H1 (cell line): Measurements from ENCODE around the gene SLX4IP. TPM values are rescaled to one million over a fixed set of nuclear protein-coding genes. Genes with fewer than 3 reads are reported as not detected.

Source experiments
- CTCF ChIA-PET: fragments of 300-600 bp; sonication (Branson Sonifier 250); formaldehyde crosslinking; loops from one replicate; lab custom pipeline; 2021; ENCODE audit not compliant: partially characterized antibody; lab: Charles Lee
- POLR2A ChIA-PET: fragments of 300-600 bp; sonication (Branson Sonifier 250); formaldehyde crosslinking; loops from one replicate; lab custom pipeline; 2021; ENCODE audit warnings: inconsistent platforms; ENCODE audit not compliant: partially characterized antibody; lab: Charles Lee
- DNase-seq, 2 experiments: peaks; one replicate each; pipeline versions ENCODE4 v3.0.0 to v3.0.0-alpha.2; 2010 to 2022; ENCODE audit warnings: low spot score in 2 of 2, low read depth in 1 of 2, mixed read lengths in 1 of 2
- FAIRE-seq: peaks from 2 replicates; lab custom pipeline; 2011; peaks lifted over from hg19 to GRCh38; lab: Jason Lieb, UNC
- H2AFZ ChIP-seq: 2 replicates; pipeline ENCODE4 v1.8.1; 2012; ENCODE audit warnings: low read length, inconsistent platforms
- H2AK5ac ChIP-seq: 2 replicates; pipeline ENCODE4 v1.6.1; 2013; ENCODE audit warnings: low read depth, low read length
- H2BK120ac ChIP-seq: replicated peaks from 2 replicates; pipeline ENCODE3; 2013; ENCODE audit warnings: low read depth, low read length, inconsistent platforms
- H2BK12ac ChIP-seq: 2 replicates; pipeline ENCODE4 v1.6.1; 2013; ENCODE audit warnings: low read depth, low read length
- H2BK15ac ChIP-seq: 2 replicates; pipeline ENCODE4 v1.6.1; 2013; ENCODE audit warnings: low read length
- H2BK20ac ChIP-seq: 2 replicates; pipeline ENCODE4 v1.6.1; 2013; ENCODE audit warnings: low read length
- H2BK5ac ChIP-seq: 2 replicates; pipeline ENCODE4 v1.6.1; 2013; ENCODE audit warnings: low read depth, low read length
- H3K14ac ChIP-seq: 2 replicates; pipeline ENCODE4 v1.6.1; 2013; ENCODE audit warnings: inconsistent platforms; ENCODE audit not compliant: insufficient read length
- H3K18ac ChIP-seq: 2 replicates; pipeline ENCODE4 v1.6.1; 2013; ENCODE audit warnings: low read length; ENCODE audit errors: extremely low read depth
- H3K23ac ChIP-seq: 2 replicates; pipeline ENCODE4 v1.6.1; 2013; ENCODE audit warnings: inconsistent platforms; ENCODE audit not compliant: insufficient read length
- H3K23me2 ChIP-seq: 2 replicates; pipeline ENCODE4 v1.6.1; 2013; ENCODE audit warnings: low read depth, low read length
- H3K27ac ChIP-seq: 2 replicates; pipeline ENCODE4 v1.6.1; 2011; ENCODE audit warnings: low read depth, low read length, inconsistent platforms
- H3K27me3 ChIP-seq, 4 experiments: replicated peaks in 1 of 4; 1 replicate in 1 of 4; 2 replicates in 3 of 4; pipeline versions ENCODE4 v1.6.1 to v1.8.1; 2011 to 2013; ENCODE audit warnings: low read length in 3 of 4, mild to moderate bottlenecking in 3 of 4, inconsistent platforms in 2 of 4, mixed read lengths in 2 of 4, moderate library complexity in 1 of 4; ENCODE audit not compliant: control insufficient read depth in 3 of 4, insufficient read depth in 3 of 4; ENCODE audit errors: extremely low read depth in 1 of 4
- H3K36me3 ChIP-seq, 4 experiments: 2 replicates each; pipeline versions ENCODE4 v1.6.1 to v1.8.1; 2011 to 2013; ENCODE audit warnings: mild to moderate bottlenecking in 4 of 4, low read length in 3 of 4, moderate library complexity in 2 of 4, control low read depth in 1 of 4, inconsistent platforms in 1 of 4; ENCODE audit not compliant: insufficient read depth in 4 of 4, control insufficient read depth in 2 of 4
- H3K4ac ChIP-seq: replicated peaks from 2 replicates; pipeline ENCODE3; 2013; ENCODE audit warnings: low read length, low read depth, mixed read lengths, inconsistent platforms; ENCODE audit not compliant: insufficient read length
- H3K4me1 ChIP-seq, 4 experiments: replicated peaks in 1 of 4; 1 replicate in 1 of 4; 2 replicates in 3 of 4; pipeline versions ENCODE4 v1.6.1 to v1.8.1; 2011 to 2013; ENCODE audit warnings: low read length in 3 of 4, inconsistent platforms in 2 of 4, mixed read lengths in 1 of 4; ENCODE audit not compliant: insufficient read depth in 4 of 4, control insufficient read depth in 3 of 4
- H3K4me2 ChIP-seq, 2 experiments: 2 replicates each; pipeline versions ENCODE4 v1.6.1 to v1.8.1; 2011 to 2013; ENCODE audit warnings: low read depth in 2 of 2, low read length in 2 of 2, control low read depth in 1 of 2, inconsistent platforms in 1 of 2, mild to moderate bottlenecking in 1 of 2; ENCODE audit not compliant: insufficient read depth in 1 of 2
- H3K4me3 ChIP-seq, 4 experiments: fragments of 200-600, 300-600 bp in 1 of 4; sonication (generic), shearing (Covaris generic), sonication (Bioruptor Twin) in 1 of 4; 2 replicates each; pipeline versions ENCODE4 v1.5.1 to v1.8.1; 2011 to 2016; ENCODE audit warnings: low read length in 4 of 4, low read depth in 3 of 4, control low read depth in 2 of 4, inconsistent platforms in 2 of 4, mild to moderate bottlenecking in 2 of 4, mixed read lengths in 1 of 4, moderate library complexity in 1 of 4; ENCODE audit not compliant: insufficient read depth in 2 of 4; ENCODE audit errors: extremely low read depth in 1 of 4
- H3K56ac ChIP-seq: replicated peaks from 2 replicates; pipeline ENCODE3; 2013; ENCODE audit warnings: low read depth, mild to moderate bottlenecking, mixed read lengths, low read length, inconsistent platforms; ENCODE audit not compliant: insufficient read length
- H3K79me1 ChIP-seq: 2 replicates; pipeline ENCODE4 v1.6.1; 2013; ENCODE audit warnings: low read depth, low read length, control low read depth
- H3K79me2 ChIP-seq, 2 experiments: 2 replicates each; pipeline versions ENCODE4 v1.6.1 to v1.8.1; 2012 to 2013; ENCODE audit warnings: low read length in 2 of 2, mild to moderate bottlenecking in 2 of 2, inconsistent platforms in 1 of 2; ENCODE audit not compliant: insufficient read depth in 2 of 2, control insufficient read depth in 1 of 2
- H3K9ac ChIP-seq, 4 experiments: replicated peaks in 1 of 4; 1 replicate in 1 of 4; 2 replicates in 3 of 4; pipeline versions ENCODE4 v1.6.1 to v1.8.1; 2011 to 2013; ENCODE audit warnings: low read depth in 3 of 4, low read length in 3 of 4, control low read depth in 2 of 4, mild to moderate bottlenecking in 2 of 4, moderate library complexity in 2 of 4, inconsistent platforms in 1 of 4; ENCODE audit errors: extremely low read depth in 1 of 4
- H3K9me3 ChIP-seq, 2 experiments: 2 replicates each; pipeline versions ENCODE4 v1.6.1 to v1.8.1; 2012 to 2013; ENCODE audit warnings: mild to moderate bottlenecking in 2 of 2, moderate library complexity in 2 of 2, control low read depth in 1 of 2, inconsistent platforms in 1 of 2, low read depth in 1 of 2, low read length in 1 of 2, mixed read lengths in 1 of 2; ENCODE audit not compliant: insufficient read depth in 2 of 2
- H4K20me1 ChIP-seq, 2 experiments: replicated peaks in 1 of 2; 2 replicates each; pipeline versions ENCODE3 to v1.8.1; 2011 to 2013; ENCODE audit warnings: inconsistent platforms in 2 of 2, low read length in 2 of 2, mild to moderate bottlenecking in 1 of 2; ENCODE audit not compliant: insufficient read depth in 2 of 2, control insufficient read depth in 1 of 2
- H4K5ac ChIP-seq: 2 replicates; pipeline ENCODE4 v1.6.1; 2013; ENCODE audit warnings: low read length, low read depth, mixed read lengths, inconsistent platforms; ENCODE audit not compliant: insufficient read length
- H4K8ac ChIP-seq: 2 replicates; pipeline ENCODE4 v1.8.0; 2013; ENCODE audit warnings: mild to moderate bottlenecking, moderate library complexity, low read length, inconsistent platforms; ENCODE audit not compliant: insufficient read depth; ENCODE audit errors: extremely low read depth
- H4K91ac ChIP-seq: replicated peaks from 2 replicates; pipeline ENCODE3; 2013; ENCODE audit warnings: low read length, mixed read lengths, inconsistent platforms; ENCODE audit not compliant: insufficient read length
- CBX5 ChIP-seq: fragments of 300-800, 300-1000 bp; sonication (generic); IDR thresholded peaks from 2 replicates; pipeline ENCODE4 v1.7.1; 2016; ENCODE audit warnings: antibody characterized with exemption, low read length, low read depth
- E2F6 ChIP-seq: IDR thresholded peaks from 2 replicates; pipeline ENCODE4 v1.6.1; 2012; ENCODE audit warnings: inconsistent platforms
- KDM4A ChIP-seq: IDR thresholded peaks from one replicate; pipeline ENCODE4 v1.7.1; 2012; ENCODE audit warnings: low read depth, mild to moderate bottlenecking, moderate library complexity, low read length, inconsistent platforms; ENCODE audit not compliant: severe bottlenecking
- MAFK ChIP-seq: IDR thresholded peaks from 2 replicates; pipeline ENCODE4 v1.6.1; 2012; ENCODE audit warnings: low read depth, mild to moderate bottlenecking, improper control_type of control experiment, low read length
- RBBP5 ChIP-seq: IDR thresholded peaks from 2 replicates; pipeline ENCODE4 v1.7.1; 2012; ENCODE audit warnings: low read depth, mild to moderate bottlenecking, inconsistent platforms, low read length, moderate library complexity, borderline replicate concordance
- RXRA ChIP-seq: IDR thresholded peaks from 2 replicates; pipeline ENCODE4 v1.6.1; 2011; ENCODE audit warnings: low read depth, mild to moderate bottlenecking, low read length, moderate library complexity; ENCODE audit not compliant: insufficient read depth
- WGBS, 2 experiments: shearing (Covaris generic) in 1 of 2; methylation state at CpG; one replicate each; pipeline versions ENCODE4 v1.1.6 to v1.1.7; 2013 to 2015; ENCODE audit warnings: low lambda C conversion rate in 2 of 2, mixed read lengths in 2 of 2, inconsistent platforms in 1 of 2, low coverage in 1 of 2, missing lambda C conversion rate in 1 of 2; ENCODE audit not compliant: insufficient replicate concordance in 2 of 2, insufficient coverage in 1 of 2, insufficient read length in 1 of 2; ENCODE audit errors: extremely low coverage in 1 of 2, missing lambda C conversion rate in 1 of 2; 5-methylcytosine and 5-hydroxymethylcytosine counted together
- polyA plus RNA-seq, 7 experiments: library from polyadenylated mRNA; depleted of rRNA in 3 of 7; stranded (reverse) in 5 of 7; unstranded in 2 of 7; fragments of >200 nt in 5 of 7; fragments of 200-250 nt in 2 of 7; gene quantifications; 1 replicate in 5 of 7; 2 replicates in 1 of 7; 4 replicates in 1 of 7; pipeline versions ENCODE4 v1.2.1 to v1.2.3, GENCODE V29; 2011 to 2013; ENCODE audit warnings: missing spikeins in 2 of 7, mixed read lengths in 2 of 7
- total RNA-seq: library from RNA; stranded (reverse); fragmentation: NEBNext Ultra II Directional; extraction: Animal tissue kit (Norgen Biotek cat#: 25700); gene quantifications from 2 replicates; pipeline ENCODE4 v1.2.1, GENCODE V29; 2021

SLX4IP gene
- total and polyA plus RNA-seq, 2 of the 8 experiments (the other 6 are each of a cell fraction or from before 2014, with no cell fraction given): 2.4 to 8.7 TPM

- Histone ChIP-seq H3K36me3 (peaks cover 40 to 100% (median 86%) of the 10 kb centered on the region in 4 experiments), H3K4ac (no peak overlapping the region), H4K5ac (no peak overlapping the region), H3K9me3 (no peaks in the 10 kb centered on the region), H2AK5ac (no peak overlapping the region), H2BK5ac (no peak overlapping the region), H2BK15ac (no peak overlapping the region), H3K18ac (no peak overlapping the region), H2BK120ac (no peak overlapping the region), H2BK20ac (no peak overlapping the region), H4K91ac (no peak overlapping the region), H3K23ac (no peak overlapping the region), H3K27me3 (no peaks in the 10 kb centered on the region), H4K20me1 (peaks cover 1 to 12% of the 10 kb centered on the region in 2 experiments), H3K27ac (no peak overlapping the region), H3K79me1 (no peaks in the 10 kb centered on the region), H4K8ac (no peak overlapping the region), H3K14ac (no peak overlapping the region), H2AFZ (no peak overlapping the region), H3K4me1 (peaks cover 4 to 17% (median 8%) of the 10 kb centered on the region in 4 experiments; a peak in 6 of 7 replicates), H2BK12ac (no peak overlapping the region), H3K4me3 (no peak overlapping the region), H3K23me2 (no peaks in the 10 kb centered on the region), H3K4me2 (no peak overlapping the region), H3K56ac (no peak overlapping the region), H3K79me2 (peaks cover 0 to 2% of the 10 kb centered on the region in 2 experiments; a peak in 1 of 4 replicates), H3K9ac (no peak overlapping the region)
- DNase-seq: no peak
- WGBS, 2 experiments: 90% methylated on average over 10 of the region's 10 CpGs; no CpG with 5 or more reads in 1 of the 2 experiments
- CTCF ChIA-PET: no interaction called here
- TF ChIP-seq CBX5: no peak
- TF ChIP-seq KDM4A: no peak
- no peak for TF ChIP-seq E2F6
- no peak for TF ChIP-seq MAFK
- no peak for TF ChIP-seq RXRA
- TF ChIP-seq RBBP5: no peak
- POLR2A ChIA-PET: no interaction called here
- no peak for FAIRE-seq
Measured at GRCh38 chr20:10645205-10645570, 210.1 kb downstream of the SLX4IP start.
